ENCODE measurements around the gene LRRC61. TPM values are rescaled to one million over a fixed set of nuclear protein-coding genes. Genes with fewer than 3 reads are reported as not detected.

Gene LRRC61
- total RNA-seq, 1 experiment from 2014 or later = not detected

GRCh38 chr7:150355666-150356059 is 32.5 kb downstream of the LRRC61 start:
- DNase-seq (ENCODE audit: low read depth) = no peak

DNA sequence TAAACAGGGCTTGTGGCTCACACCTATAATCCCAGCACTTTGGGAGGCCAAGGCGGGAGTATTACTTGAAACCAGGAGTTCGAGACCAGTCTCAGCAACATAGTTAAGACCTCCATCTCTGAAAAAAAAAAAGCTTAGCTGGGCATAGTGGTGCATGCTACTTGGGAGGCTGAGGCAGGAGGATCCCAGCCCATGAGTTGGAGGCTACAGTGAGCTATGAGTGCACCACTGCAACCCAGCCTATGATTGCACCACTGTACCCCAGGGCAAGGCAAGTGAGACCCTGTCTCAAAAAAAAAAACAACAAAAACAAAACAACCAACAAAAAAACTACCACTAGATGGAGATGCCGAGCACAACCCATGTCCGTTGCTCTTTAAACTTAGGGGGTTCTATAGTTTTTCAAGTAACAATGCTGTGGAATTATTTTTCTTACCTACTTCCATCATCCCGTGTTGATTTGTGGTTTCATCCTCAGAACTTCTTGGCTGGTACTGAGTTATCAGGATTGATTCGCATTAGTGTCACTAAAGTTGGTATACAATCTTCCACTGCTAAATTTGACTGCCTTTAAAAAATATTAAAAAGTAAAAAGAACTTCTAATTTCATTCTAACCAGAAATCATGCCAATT is 33.2 kb downstream of the LRRC61 start:
- DNase-seq (ENCODE audit: low read depth) = peak; percentile 44

DNA sequence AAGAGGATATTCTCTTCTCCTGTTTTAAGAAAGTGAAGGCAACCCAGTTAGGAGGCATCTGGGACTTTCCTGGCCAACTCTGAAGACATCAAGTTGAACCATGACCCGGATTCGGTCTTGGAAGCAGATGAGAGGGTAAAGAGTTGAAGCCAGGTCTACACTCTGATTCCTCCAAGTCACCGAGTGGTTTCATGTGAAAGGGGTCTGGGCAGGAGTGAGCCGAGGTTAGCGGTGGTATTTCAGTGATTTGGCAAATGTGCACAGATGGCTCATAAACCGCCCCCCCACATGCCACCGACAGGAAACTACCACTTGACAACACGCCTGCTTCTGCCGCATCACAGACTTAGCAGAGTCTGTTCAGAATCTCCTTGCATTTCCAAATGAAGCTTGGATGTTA is 34.1 kb downstream of the LRRC61 start:
- DNase-seq (ENCODE audit: low read depth) = no peak

DNA sequence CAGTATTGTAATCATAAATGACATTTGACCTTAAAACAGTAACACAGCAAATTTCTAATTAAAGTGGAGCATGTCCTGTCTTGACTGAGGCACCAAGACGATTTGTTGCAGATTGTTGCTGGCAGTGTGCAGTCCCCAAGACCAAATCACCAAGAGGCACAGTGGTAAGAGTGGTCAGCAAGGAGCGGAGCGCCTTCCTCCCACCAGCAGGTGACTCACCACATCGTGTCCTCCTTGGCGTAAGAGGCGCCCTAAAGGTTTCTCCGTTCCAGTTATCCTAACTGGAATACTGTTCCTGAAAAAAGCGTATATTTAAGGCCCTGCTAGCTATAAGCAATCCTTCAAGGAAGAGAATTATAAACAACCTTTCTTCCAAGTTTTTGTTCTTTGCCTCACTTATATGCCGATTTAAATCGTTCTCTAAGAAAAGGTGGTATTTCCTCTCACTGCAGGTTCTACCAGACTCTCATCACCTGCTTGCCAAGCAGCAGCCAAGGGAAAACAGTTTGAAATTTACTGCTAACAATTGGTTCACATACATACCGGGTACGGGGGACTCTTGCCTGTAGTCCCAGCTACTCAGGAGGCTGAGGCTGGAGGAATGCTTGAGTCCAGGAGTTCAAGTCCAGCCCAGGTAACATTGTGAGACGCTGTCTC is 34.7 kb downstream of the LRRC61 start:
- DNase-seq (ENCODE audit: low read depth) = peak; percentile 29

DNA sequence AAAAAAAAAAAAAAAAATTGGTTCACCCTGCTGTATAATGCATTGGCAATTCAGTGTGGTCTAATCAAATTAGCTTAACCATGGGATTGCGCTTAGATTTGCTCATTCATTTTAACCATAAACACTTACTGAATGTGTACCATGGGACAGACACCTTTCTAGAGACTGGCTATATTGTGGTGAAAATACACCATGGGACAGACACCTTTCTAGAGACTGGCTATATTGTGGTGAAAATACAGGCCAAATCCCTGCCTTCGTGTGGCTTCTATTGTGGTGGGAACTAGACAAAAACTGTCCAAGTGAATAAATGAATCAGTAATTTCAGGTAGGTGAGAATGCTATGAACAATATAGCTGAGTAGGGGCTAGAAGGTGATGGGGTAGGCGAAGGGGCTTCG is 35.3 kb downstream of the LRRC61 start:
- no peak for DNase-seq (ENCODE audit: low read depth)

GRCh38 chr7:150358988-150359621 is 36.0 kb downstream of the LRRC61 start:
- DNase-seq (ENCODE audit: low read depth) = no peak

DNA sequence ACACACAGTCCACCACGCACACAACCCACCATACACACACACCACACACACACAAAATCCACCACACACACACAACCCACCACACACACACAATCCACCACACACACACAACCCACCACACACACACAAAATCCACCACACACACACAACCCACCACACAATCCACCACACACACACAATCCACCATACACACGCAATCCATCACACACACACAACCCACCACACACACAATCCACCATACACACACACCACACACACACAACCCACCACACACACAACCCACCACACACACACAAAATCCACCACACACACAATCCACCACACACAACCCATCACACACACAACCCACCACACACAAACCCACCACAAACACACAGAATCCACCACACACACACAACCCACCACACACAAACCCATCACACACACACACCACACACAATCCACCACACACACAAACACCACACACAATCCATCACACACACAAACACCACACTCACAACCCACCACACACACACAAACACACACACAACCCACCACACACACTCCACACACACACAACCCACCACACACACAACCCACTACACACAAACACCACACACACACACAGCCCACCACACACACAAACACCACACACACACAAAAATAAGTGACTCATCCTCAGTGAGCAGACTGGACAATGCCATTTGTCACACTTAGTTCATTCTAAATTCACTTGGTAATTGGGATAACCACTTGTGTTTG is 36.6 kb downstream of the LRRC61 start:
- DNase-seq (ENCODE audit: low read depth) = no peak

DNA sequence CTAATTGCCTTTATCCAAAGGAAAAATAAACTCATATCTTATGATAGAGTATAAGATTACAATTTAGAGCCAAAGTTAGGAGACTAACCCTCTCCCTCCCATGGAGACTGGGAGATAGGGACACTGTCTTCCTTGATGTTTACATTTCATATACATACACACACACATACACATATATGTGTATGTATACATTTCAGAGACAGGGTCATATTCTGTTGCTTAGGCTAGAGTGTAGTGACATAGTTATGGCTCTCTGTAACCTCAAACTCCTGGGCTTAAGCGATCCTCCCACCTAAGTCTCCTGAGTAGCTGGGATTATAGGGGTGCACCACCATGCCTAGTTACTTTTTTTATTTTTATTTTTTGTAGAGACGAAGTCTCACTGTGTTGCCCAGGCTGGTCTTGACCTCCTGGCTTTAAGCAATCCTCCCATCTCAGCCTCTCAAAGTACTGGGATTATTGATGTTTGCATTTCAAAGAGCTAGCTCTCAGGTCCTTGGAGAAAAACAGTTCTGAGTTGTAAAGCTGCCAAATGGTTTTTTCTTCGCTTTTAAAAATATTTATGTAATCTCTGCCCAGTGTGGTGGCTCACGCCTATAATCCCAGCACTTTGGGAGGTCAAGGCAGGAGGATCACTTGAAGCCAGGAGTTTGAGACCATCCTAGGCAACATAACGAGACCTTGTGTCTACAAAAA is 37.4 kb downstream of the LRRC61 start:
- DNase-seq (ENCODE audit: low read depth) = no peak

GRCh38 chr7:150361402-150361801 is 38.2 kb downstream of the LRRC61 start:
- DNase-seq (ENCODE audit: low read depth) = no peak

DNA sequence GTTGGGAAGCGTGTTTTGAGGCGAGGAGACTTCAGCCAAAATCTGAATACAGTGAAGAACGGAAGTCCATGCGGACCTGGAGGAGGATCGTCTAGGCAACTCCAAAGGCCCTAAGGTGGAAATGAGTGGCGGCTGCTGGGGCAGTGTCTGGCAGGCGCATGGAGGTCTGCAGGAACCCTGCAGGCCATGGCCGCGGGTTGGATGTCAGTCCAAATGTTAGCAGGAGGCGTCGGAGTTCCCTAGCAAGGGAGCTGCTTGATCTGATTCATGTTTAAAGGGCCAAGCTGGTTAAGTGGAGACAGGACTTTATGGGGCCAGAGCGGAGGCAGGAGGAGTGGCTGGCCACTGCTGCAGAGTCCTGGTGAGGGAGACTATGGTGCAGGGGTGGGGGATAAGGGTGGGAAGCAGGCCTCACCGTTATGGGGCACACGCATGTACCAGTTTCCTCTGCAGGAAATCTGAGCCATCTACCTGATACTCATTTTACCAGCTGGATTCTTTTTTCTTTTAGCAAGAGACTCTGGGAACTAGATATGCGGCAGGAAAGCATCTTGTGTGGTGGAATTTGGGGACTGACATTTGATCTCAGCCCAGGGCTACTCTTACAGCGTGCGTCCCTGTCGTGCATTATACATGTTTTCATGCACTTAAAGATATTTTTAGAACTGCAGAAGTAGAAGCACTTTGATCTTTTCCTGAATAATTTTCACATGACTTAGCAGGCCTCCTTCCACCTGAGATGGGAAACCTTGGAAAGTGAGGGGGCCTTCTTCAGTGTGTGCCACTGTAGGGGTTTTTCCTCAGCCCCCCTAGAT is 38.9 kb downstream of the LRRC61 start:
- DNase-seq (ENCODE audit: low read depth) = no peak

DNA sequence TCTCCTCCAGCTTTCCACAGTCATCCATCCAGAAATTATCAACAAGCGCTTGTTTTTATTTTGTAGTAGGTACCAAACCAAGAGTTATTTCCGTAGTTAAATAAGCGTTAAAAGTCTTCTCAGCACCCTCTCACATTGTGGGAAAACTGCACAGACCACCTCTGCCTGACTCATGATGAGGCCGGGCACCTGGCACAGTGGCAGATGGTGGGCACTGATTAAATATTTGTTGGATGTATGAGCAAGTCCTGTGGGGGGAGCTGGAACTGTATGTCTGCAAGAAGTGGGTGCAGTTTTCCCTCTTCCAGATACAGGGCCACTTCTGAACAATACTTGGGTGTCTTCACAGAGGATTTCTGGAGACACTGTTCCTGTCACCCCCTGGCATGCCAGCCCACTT is 40.2 kb downstream of the LRRC61 start:
- DNase-seq (ENCODE audit: low read depth) = peak; percentile 63

GRCh38 chr7:150363872-150364271 is 40.7 kb downstream of the LRRC61 start:
- DNase-seq (ENCODE audit: low read depth) = no peak

DNA sequence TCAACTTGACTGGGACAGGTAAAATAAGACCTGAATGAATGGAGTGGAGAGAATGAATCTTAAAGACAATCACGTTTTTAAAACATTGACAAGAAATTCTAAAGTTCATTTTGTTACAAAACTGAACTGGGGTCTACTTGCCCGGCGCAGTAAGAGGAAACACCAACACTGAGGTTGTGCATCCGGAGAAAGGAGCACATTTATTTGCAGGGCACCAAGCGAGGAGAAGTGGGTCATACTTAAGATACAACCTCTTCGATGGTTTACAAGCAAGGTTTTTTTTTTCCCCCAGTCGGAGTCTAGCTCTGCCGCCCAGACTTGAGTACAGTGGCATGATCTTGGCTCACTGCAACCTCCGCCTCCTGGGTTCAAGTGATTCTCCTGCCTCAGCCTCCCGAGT is 42.0 kb downstream of the LRRC61 start:
- DNase-seq (ENCODE audit: low read depth) = no peak

DNA sequence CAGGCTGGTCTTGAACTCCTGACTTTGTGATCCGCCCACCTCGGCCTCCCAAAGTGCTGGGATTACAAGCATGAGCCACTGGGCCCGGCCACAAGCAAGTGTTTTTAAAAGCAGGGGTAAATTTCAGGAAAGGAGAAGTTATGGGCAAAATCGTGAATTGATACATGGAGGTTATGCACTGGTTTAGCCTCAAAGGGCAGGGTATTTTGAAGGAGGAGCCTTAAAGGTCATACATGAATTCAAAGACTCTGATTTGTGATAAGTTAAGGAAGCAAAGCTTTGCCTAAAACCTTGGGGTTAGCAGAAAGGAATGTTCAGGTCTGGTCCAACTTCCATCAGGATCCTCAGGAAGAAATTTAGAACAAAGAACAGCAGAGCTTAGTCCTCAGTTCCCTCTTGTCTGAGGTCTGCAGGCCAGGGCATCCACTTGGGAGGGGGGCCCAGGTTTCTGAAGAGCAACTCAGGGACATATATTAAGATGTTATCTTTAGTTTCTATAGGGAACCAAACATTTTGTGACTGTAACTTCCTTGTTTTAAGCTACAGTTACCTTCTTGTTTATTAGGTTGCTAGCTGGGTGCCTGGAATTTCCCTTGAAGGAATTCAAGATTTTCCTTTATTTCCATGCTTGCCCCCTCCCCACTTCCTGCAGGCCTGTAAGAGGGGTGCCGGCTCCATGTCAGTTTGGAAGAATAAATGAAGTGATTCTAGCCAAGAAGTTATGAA is 42.7 kb downstream of the LRRC61 start:
- no peak for DNase-seq (ENCODE audit: low read depth)

GRCh38 chr7:150367677-150368095 is 44.5 kb downstream of the LRRC61 start:
- DNase-seq (ENCODE audit: low read depth) = no peak

- DNase-seq (ENCODE audit: low read depth) = peak; percentile 83
Measured at GRCh38 chr7:150368096-150368883, 45.1 kb downstream of the LRRC61 start, which contains the start of gene REPIN1. TSS of gene REPIN1 (plus strand) at chr7:150368822. CDS start at chr7:150369712, 890 bp downstream.

DNA sequence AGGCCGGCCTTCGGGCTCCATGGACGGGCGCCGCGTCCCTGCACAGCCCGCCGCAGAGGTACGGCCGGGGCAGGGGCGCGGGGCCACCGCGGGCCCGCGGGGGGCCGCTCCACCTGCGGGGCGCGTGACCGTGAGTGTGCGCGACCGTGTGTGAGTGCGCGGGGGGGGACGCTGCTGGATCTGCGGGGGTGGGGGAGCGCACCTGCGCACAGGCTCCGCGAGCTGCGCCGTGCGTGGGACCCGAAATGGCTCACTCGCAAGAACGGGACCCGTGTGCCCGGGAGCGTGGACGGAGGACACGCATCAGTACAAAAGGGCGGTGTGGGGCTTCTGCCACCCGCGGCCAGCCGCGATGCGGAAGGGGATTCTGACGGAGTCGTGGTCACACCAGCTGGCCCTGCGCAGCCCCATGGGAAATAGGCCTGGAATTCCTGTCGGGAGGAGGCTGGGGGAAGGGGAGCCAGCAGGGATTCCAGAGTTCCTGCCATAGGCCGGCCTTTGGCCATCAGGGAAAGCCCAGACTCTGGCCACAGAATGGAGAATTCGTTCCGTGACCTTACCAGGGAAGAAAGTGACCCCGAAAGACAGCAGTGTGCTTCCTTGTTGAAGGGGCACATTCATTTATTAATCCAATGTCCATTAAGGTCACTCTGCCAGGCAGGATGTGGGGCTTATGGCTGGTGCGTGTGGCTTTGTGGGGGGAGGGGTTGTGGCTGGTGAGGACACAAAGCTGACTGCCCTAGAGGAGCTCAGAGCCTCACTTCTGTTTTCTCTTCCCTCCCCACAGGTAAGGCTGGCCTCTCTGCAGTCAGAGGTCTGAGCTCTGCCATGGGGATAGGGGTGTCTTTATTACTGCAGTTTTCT is 46.0 kb downstream of the LRRC61 start:
- peak; percentile 76 for DNase-seq (ENCODE audit: low read depth)

DNA sequence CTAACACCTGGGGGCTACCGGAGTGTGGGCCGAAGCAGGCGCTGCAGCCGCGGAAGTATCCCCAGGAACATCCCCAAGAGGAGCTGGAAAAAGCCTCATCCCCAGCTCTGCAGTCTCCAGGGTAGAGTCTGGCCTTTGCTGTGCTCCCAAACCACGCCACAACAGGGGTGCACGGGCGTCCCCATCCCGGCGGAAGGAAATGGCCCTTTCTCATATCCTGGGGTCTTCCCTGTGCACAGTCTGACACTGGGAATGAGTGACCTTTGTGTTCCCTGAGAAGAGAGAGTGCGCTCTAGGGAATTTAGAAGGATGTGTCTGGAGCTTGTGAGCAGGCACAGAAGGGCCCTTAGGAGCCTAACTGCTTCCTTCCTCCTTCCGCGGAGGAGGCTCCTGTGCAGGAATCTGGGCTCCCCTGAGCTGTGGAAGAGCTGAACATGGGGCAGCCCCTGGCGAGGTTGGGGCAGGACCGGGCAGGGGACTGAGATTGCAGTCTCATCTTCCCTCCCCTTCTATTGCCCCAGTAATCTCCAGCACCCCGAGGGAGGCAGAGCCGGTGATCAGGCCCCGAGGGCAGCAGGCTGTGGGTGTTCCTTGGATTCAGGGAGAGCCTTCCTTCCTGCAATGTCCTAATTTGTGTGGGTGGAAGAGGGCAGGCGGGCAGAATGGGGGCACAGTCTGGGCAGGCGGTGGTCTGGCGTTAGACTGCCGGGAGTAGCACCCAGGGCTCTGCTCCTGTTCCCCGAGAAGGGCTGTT is 46.8 kb downstream of the LRRC61 start:
- no peak for DNase-seq (ENCODE audit: low read depth)
